B cell (primary cell): ENCODE results near the gene P4HA3. TPM values are rescaled to one million over a fixed set of nuclear protein-coding genes. Genes with fewer than 3 reads are reported as not detected.

Experiments used
- ATAC-seq: fragments of 200-7000 bp; cut with Tn5 transposase; one replicate; pipeline ENCODE4 v1.10.0; 2021; ENCODE audit warnings: low read depth, mild to moderate bottlenecking, moderate number of reproducible peaks, moderate library complexity
- CTCF ChIA-PET: fragments of 350-600 bp; sonication (Branson Sonifier 250); formaldehyde crosslinking; loops from one replicate; lab custom pipeline; 2021; ENCODE audit warnings: antibody characterized with exemption, inconsistent platforms; lab: Charles Lee
- POLR2A ChIA-PET: fragments of 350-600 bp; sonication (Branson Sonifier 250); formaldehyde crosslinking; loops from one replicate; lab custom pipeline; 2021; ENCODE audit warnings: antibody characterized with exemption; lab: Charles Lee
- DNase-seq: peaks from one replicate; pipeline ENCODE4 v3.0.0; 2013
- H2AFZ ChIP-seq: 2 replicates; pipeline ENCODE4 v1.6.1; 2012; ENCODE audit warnings: mild to moderate bottlenecking, low read depth, low read length; ENCODE audit not compliant: insufficient read depth, poor library complexity, severe bottlenecking
- H3K27ac ChIP-seq, 2 donors: 1 replicate in 1 of 2; 2 replicates in 1 of 2; pipeline ENCODE4 v1.5.1; 2012 to 2013; ENCODE audit warnings: low read length in 2 of 2, mild to moderate bottlenecking in 2 of 2, moderate library complexity in 1 of 2
- H3K27me3 ChIP-seq, 4 experiments: fragments of 200-600 bp in 1 of 4; sonication (generic) in 1 of 4; replicated peaks in 1 of 4; 1 replicate in 2 of 4; 2 replicates in 2 of 4; pipeline versions ENCODE4 v1.6.1 to v1.7.0; 2013 to 2016; ENCODE audit warnings: low read length in 3 of 4, mild to moderate bottlenecking in 2 of 4, mixed read lengths in 1 of 4, moderate library complexity in 1 of 4; ENCODE audit not compliant: insufficient read depth in 4 of 4, control insufficient read depth in 3 of 4; ENCODE audit errors: control extremely low read depth in 1 of 4
- H3K36me3 ChIP-seq, 2 experiments: replicated peaks in 1 of 2; 1 replicate in 1 of 2; 2 replicates in 1 of 2; pipeline versions ENCODE4 v1.6.1 to v1.7.1; 2013; ENCODE audit warnings: low read length in 1 of 2; ENCODE audit not compliant: insufficient read depth in 2 of 2, control insufficient read depth in 1 of 2; ENCODE audit errors: control extremely low read depth in 1 of 2, extremely low read depth in 1 of 2
- H3K4me1 ChIP-seq, 2 donors: fragments of 200-600 bp in 1 of 2; sonication (generic) in 1 of 2; 1 replicate in 1 of 2; 2 replicates in 1 of 2; pipeline versions ENCODE4 v1.5.1 to v1.6.1; 2013 to 2017; ENCODE audit warnings: low read length in 2 of 2; ENCODE audit not compliant: control insufficient read depth in 2 of 2, insufficient read depth in 2 of 2
- H3K4me2 ChIP-seq: replicated peaks from 2 replicates; pipeline ENCODE3; 2012; ENCODE audit warnings: mild to moderate bottlenecking, low read depth, low read length; ENCODE audit not compliant: poor library complexity, severe bottlenecking
- H3K4me3 ChIP-seq, 5 experiments: fragments of 200-600 bp in 1 of 5; sonication (generic) in 1 of 5; 1 replicate in 3 of 5; 2 replicates in 2 of 5; pipeline versions ENCODE4 v1.5.1 to v1.7.0; 2011 to 2016; ENCODE audit warnings: low read length in 4 of 5, mild to moderate bottlenecking in 4 of 5, low read depth in 2 of 5, control low read depth in 1 of 5, moderate library complexity in 1 of 5; ENCODE audit not compliant: insufficient read depth in 1 of 5; ENCODE audit errors: control extremely low read depth in 1 of 5, extremely low read depth in 1 of 5
- H3K79me2 ChIP-seq: fragments of 200-600 bp; sonication (generic); one replicate; pipeline ENCODE4 v1.6.0; 2016; ENCODE audit warnings: low read length; ENCODE audit not compliant: control insufficient read depth, insufficient read depth
- H3K9ac ChIP-seq: fragments of 200-600 bp; sonication (generic); 2 replicates; pipeline ENCODE4 v1.6.1; 2017; ENCODE audit warnings: mild to moderate bottlenecking, low read length, moderate library complexity
- H3K9me3 ChIP-seq, 3 donors: one replicate each; pipeline versions ENCODE4 v1.6.1 to v1.7.1; 2013; ENCODE audit warnings: low read length in 2 of 3; ENCODE audit not compliant: control insufficient read depth in 2 of 3, insufficient read depth in 1 of 3; ENCODE audit errors: control extremely low read depth in 1 of 3
- H4K20me1 ChIP-seq: 2 replicates; pipeline ENCODE4 v1.6.0; 2012; ENCODE audit warnings: mild to moderate bottlenecking, low read length; ENCODE audit not compliant: insufficient read depth, control insufficient read depth, poor library complexity, severe bottlenecking
- H3K27ac Mint-ChIP-seq: one replicate; pipeline ENCODE4 v1.8.0; 2021; ENCODE audit warnings: mixed read lengths
- H3K27me3 Mint-ChIP-seq: one replicate; pipeline ENCODE4 v1.8.0; 2021; ENCODE audit warnings: mixed read lengths
- H3K4me1 Mint-ChIP-seq: one replicate; pipeline ENCODE4 v1.8.0; 2021; ENCODE audit warnings: mixed read lengths
- H3K4me3 Mint-ChIP-seq: one replicate; pipeline ENCODE4 v1.8.0; 2021; ENCODE audit warnings: mixed read lengths
- H3K9me3 Mint-ChIP-seq: one replicate; pipeline ENCODE4 v1.8.0; 2022; ENCODE audit warnings: mixed read lengths; ENCODE audit not compliant: insufficient read depth
- CTCF ChIP-seq: fragments of 200-600 bp; IDR thresholded peaks from one replicate; pipeline ENCODE4 v1.8.0; 2022; ENCODE audit warnings: antibody characterized with exemption, mild to moderate bottlenecking
- EZH2 ChIP-seq: IDR thresholded peaks from 2 replicates; pipeline ENCODE4 v1.6.1; 2012; ENCODE audit warnings: borderline replicate concordance, low read depth, mild to moderate bottlenecking, moderate library complexity, low read length; ENCODE audit not compliant: insufficient read depth, poor library complexity, severe bottlenecking
- WGBS: methylation state at CpG from one replicate; pipeline ENCODE4 v1.1.5; 2013; ENCODE audit warnings: missing lambda C conversion rate; ENCODE audit not compliant: insufficient coverage; 5-methylcytosine and 5-hydroxymethylcytosine counted together
- intact Hi-C: fragments of 100-400 bp; cut with micrococcal nuclease; formaldehyde crosslinking; loops from one replicate; pipeline ENCODE4 v1.10.0; 2022
- polyA plus RNA-seq: library from polyadenylated mRNA; depleted of rRNA; stranded (reverse); fragments of >200 nt; gene quantifications from 2 replicates; pipeline ENCODE4 v1.2.3, GENCODE V29; 2012
- total RNA-seq, 2 donors: library from RNA; stranded (reverse); fragments of 120-200 nt in 1 of 2; gene quantifications; 1 replicate in 1 of 2; 2 replicates in 1 of 2; pipeline versions ENCODE4 v1.2.3 to v1.2.4, GENCODE V29; 2013 to 2022

The P4HA3 gene
- total and polyA plus RNA-seq, 2 donors (not counting 1 experiment from before 2014, with no cell fraction given) = not detected

GRCh38 chr11:74278721-74279161 lies 32.7 kb downstream of the P4HA3 start:
- no peak overlapping the region for H3K4me3 Mint-ChIP-seq
- no peaks in the 10 kb centered on the region for H4K20me1 ChIP-seq
- WGBS = no CpG with 5 or more reads among the region's 1 CpG
- ChIA-PET POLR2A (no interaction called here), CTCF (no interaction called here)
- no peak overlapping the region for H3K9ac ChIP-seq
- no peak for ATAC-seq
- TF ChIP-seq CTCF = no peak
- TF ChIP-seq EZH2 = no peak
- no peak overlapping the region for H3K27ac ChIP-seq
- H3K79me2 ChIP-seq = no peaks in the 10 kb centered on the region
- H3K4me1 ChIP-seq = no peaks in the 10 kb centered on the region
- no peak overlapping the region for H3K4me3 ChIP-seq
- peaks cover 0 to 7% (median 4%) of the 10 kb centered on the region in 4 experiments for H3K27me3 ChIP-seq
- H3K27ac Mint-ChIP-seq = no peak overlapping the region
- H3K9me3 ChIP-seq = no peaks in the 10 kb centered on the region
- H3K27me3 Mint-ChIP-seq = peaks cover 23% of the 10 kb centered on the region
- no peak overlapping the region for H2AFZ ChIP-seq
- no peaks in the 10 kb centered on the region for H3K9me3 Mint-ChIP-seq
- H3K4me2 ChIP-seq = no peak overlapping the region
- no peak for DNase-seq
- intact Hi-C loops = no loop called here
- no peaks in the 10 kb centered on the region for H3K36me3 ChIP-seq
- H3K4me1 Mint-ChIP-seq = no peaks in the 10 kb centered on the region

DNA sequence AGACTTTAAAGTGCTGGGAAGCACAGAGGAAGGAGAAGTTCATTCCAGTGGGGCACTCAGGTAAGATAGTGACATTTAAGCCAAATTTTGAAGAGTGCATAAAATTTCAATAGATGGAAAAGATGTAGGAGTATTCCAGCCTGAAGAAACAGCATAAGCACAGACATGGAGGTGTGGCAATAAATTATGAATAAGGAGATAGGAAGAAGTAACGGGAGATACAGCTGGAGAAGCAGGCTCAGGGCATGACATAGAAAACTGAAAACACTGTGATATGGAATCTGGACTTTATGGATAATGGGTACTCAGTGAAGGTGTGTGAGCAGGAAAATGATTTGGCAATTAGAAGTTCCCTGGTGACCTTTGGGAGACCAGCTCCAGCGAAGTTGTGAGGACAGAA lies 33.3 kb downstream of the P4HA3 start:
- Mint-ChIP-seq H3K27ac (no peak overlapping the region), H3K4me3 (no peak overlapping the region), H3K27me3 (peaks cover 25% of the 10 kb centered on the region), H3K4me1 (no peaks in the 10 kb centered on the region), H3K9me3 (no peaks in the 10 kb centered on the region)
- intact Hi-C loops = no loop called here
- Histone ChIP-seq H2AFZ (no peak overlapping the region), H3K36me3 (no peaks in the 10 kb centered on the region), H4K20me1 (no peaks in the 10 kb centered on the region), H3K4me2 (no peak overlapping the region), H3K79me2 (no peaks in the 10 kb centered on the region), H3K27me3 (peaks cover 0 to 7% (median 3%) of the 10 kb centered on the region in 4 experiments), H3K4me1 (no peaks in the 10 kb centered on the region), H3K9ac (no peak overlapping the region), H3K4me3 (no peak overlapping the region), H3K9me3 (no peaks in the 10 kb centered on the region), H3K27ac (no peak overlapping the region)
- 94% methylated on average over 1 of the region's 2 CpGs for WGBS
- no peak for ATAC-seq
- CTCF ChIA-PET = no interaction called here
- POLR2A ChIA-PET = no interaction called here
- no peak for DNase-seq
- TF ChIP-seq CTCF (no peak), EZH2 (no peak)
